ENCODE measurements around the gene LRP2BP.

Gene LRP2BP

GRCh38 chr4:185352202-185352601 is 43.5 kb downstream of the LRP2BP start:
- FAIRE-seq, result no peak
- no peak for TF ChIP-seq CTCF (IDR thresholded peaks at IDR 0.05; ENCODE audit: insufficient read depth, missing control alignments)
- no peak for DNase-seq (ENCODE audit: insufficient read length, low spot score)

GRCh38 chr4:185351691-185352090 is 44.0 kb downstream of the LRP2BP start:
- no peak for TF ChIP-seq CTCF (IDR thresholded peaks at IDR 0.05; ENCODE audit: insufficient read depth, missing control alignments)
- DNase-seq (ENCODE audit: insufficient read length, low spot score), result no peak
- no peak for FAIRE-seq

GRCh38 chr4:185346975-185347601 is 48.6 kb downstream of the LRP2BP start:
- TF ChIP-seq CTCF (IDR thresholded peaks at IDR 0.05; ENCODE audit: insufficient read depth, missing control alignments), result no peak
- no peak for FAIRE-seq

GRCh38 chr4:185344743-185345538 is 50.8 kb downstream of the LRP2BP start:
- FAIRE-seq (no peak), DNase-seq (ENCODE audit: insufficient read length, low spot score) (no peak)
- TF ChIP-seq CTCF (IDR thresholded peaks at IDR 0.05; ENCODE audit: insufficient read depth, missing control alignments), result no peak

More at GRCh38 chr4:185346975-185347601, 48.6 kb downstream of the LRP2BP start:
- no peak for DNase-seq (ENCODE audit: insufficient read length, low spot score)

- no peak for FAIRE-seq
- DNase-seq (ENCODE audit: insufficient read length, low spot score), result no peak
- TF ChIP-seq CTCF (IDR thresholded peaks at IDR 0.05; ENCODE audit: insufficient read depth, missing control alignments), result no peak
Measured at GRCh38 chr4:185343726-185344581, 51.8 kb downstream of the LRP2BP start.

- DNase-seq (ENCODE audit: insufficient read length, low spot score) (no peak), FAIRE-seq (no peak)
- TF ChIP-seq CTCF (IDR thresholded peaks at IDR 0.05; ENCODE audit: insufficient read depth, missing control alignments), result no peak
Measured at GRCh38 chr4:185341841-185342240, 53.9 kb downstream of the LRP2BP start.

Measured in D721Med (cell line).